Trophoblast cell (in vitro differentiated cells and primary cell): ENCODE data around the gene DENND1B.

Experiments
- DNase-seq, 2 donors: peaks; one replicate each; pipeline ENCODE4 v3.0.0-alpha.2; 2016
- H2AFZ ChIP-seq: 2 replicates; pipeline ENCODE4 v1.6.1; 2013; ENCODE audit warnings: low read length, moderate library complexity, mild to moderate bottlenecking; ENCODE audit not compliant: insufficient read depth, poor library complexity
- H2AK5ac ChIP-seq: 2 replicates; pipeline ENCODE4 v1.6.1; 2013; ENCODE audit warnings: mild to moderate bottlenecking, low read length
- H2BK120ac ChIP-seq: 2 replicates; pipeline ENCODE4 v1.6.1; 2013; ENCODE audit warnings: low read length, mild to moderate bottlenecking, moderate library complexity; ENCODE audit not compliant: insufficient read depth, poor library complexity
- H2BK12ac ChIP-seq: 2 replicates; pipeline ENCODE4 v1.6.1; 2013; ENCODE audit warnings: mild to moderate bottlenecking, low read length, moderate library complexity
- H2BK5ac ChIP-seq: 2 replicates; pipeline ENCODE4 v1.6.1; 2013; ENCODE audit warnings: low read length, low read depth, moderate library complexity, mild to moderate bottlenecking; ENCODE audit not compliant: poor library complexity
- H3K14ac ChIP-seq: 2 replicates; pipeline ENCODE4 v1.6.1; 2013; ENCODE audit warnings: mild to moderate bottlenecking, low read length
- H3K18ac ChIP-seq: 2 replicates; pipeline ENCODE4 v1.6.1; 2013; ENCODE audit warnings: mild to moderate bottlenecking, low read length
- H3K23ac ChIP-seq: 2 replicates; pipeline ENCODE4 v1.6.1; 2013; ENCODE audit warnings: low read length
- H3K27ac ChIP-seq: 2 replicates; pipeline ENCODE4 v1.5.1; 2013; ENCODE audit warnings: low read depth, mild to moderate bottlenecking, inconsistent platforms, low read length, moderate library complexity
- H3K27me3 ChIP-seq: 2 replicates; pipeline ENCODE4 v1.6.1; 2013; ENCODE audit warnings: inconsistent platforms, mild to moderate bottlenecking, low read length, moderate library complexity; ENCODE audit not compliant: insufficient read depth
- H3K36me3 ChIP-seq, 2 experiments: 1 replicate in 1 of 2; 2 replicates in 1 of 2; pipeline ENCODE4 v1.6.1; 2013; ENCODE audit warnings: low read length in 2 of 2, mild to moderate bottlenecking in 2 of 2, moderate library complexity in 1 of 2; ENCODE audit not compliant: insufficient read depth in 2 of 2, control insufficient read depth in 1 of 2
- H3K4ac ChIP-seq: 2 replicates; pipeline ENCODE4 v1.6.1; 2013; ENCODE audit warnings: low read depth, mild to moderate bottlenecking, low read length, moderate library complexity
- H3K4me1 ChIP-seq, 2 experiments: 1 replicate in 1 of 2; 2 replicates in 1 of 2; pipeline ENCODE4 v1.6.1; 2013; ENCODE audit warnings: low read length in 2 of 2, mild to moderate bottlenecking in 2 of 2, moderate library complexity in 1 of 2; ENCODE audit not compliant: insufficient read depth in 2 of 2, control insufficient read depth in 1 of 2
- H3K4me2 ChIP-seq: 2 replicates; pipeline ENCODE4 v1.6.1; 2013; ENCODE audit warnings: inconsistent platforms, mild to moderate bottlenecking, low read length, moderate library complexity
- H3K4me3 ChIP-seq: 2 replicates; pipeline ENCODE4 v1.5.1; 2013; ENCODE audit warnings: mild to moderate bottlenecking, low read depth, low read length, inconsistent platforms
- H3K79me1 ChIP-seq: one replicate; pipeline ENCODE4 v1.6.1; 2013; ENCODE audit warnings: low read length
- H3K79me2 ChIP-seq: 2 replicates; pipeline ENCODE4 v1.6.1; 2013; ENCODE audit warnings: low read length, mild to moderate bottlenecking; ENCODE audit not compliant: control insufficient read depth, insufficient read depth, poor library complexity
- H3K9ac ChIP-seq: 2 replicates; pipeline ENCODE4 v1.6.1; 2013; ENCODE audit warnings: mild to moderate bottlenecking, low read length
- H3K9me3 ChIP-seq: 2 replicates; pipeline ENCODE4 v1.6.1; 2013; ENCODE audit warnings: low read depth, mild to moderate bottlenecking, control low read depth, inconsistent platforms, low read length; ENCODE audit not compliant: insufficient read depth
- H4K12ac ChIP-seq: 2 replicates; pipeline ENCODE4 v1.6.1; 2013; ENCODE audit warnings: low read depth, mild to moderate bottlenecking, low read length, moderate library complexity
- H4K8ac ChIP-seq: 2 replicates; pipeline ENCODE4 v1.6.1; 2013; ENCODE audit warnings: low read depth, mild to moderate bottlenecking, low read length, moderate library complexity
- H4K91ac ChIP-seq: one replicate; pipeline ENCODE4 v1.6.1; 2013; ENCODE audit warnings: low read depth, mild to moderate bottlenecking, low read length, moderate library complexity
- WGBS: extraction: QIAGEN DNeasy Blood & Tissue Kit; methylation state at CpG from one replicate; pipeline ENCODE4 v1.1.7; 2013; ENCODE audit warnings: missing lambda C conversion rate; ENCODE audit not compliant: insufficient read length, insufficient coverage; ENCODE audit errors: extremely low coverage; 5-methylcytosine and 5-hydroxymethylcytosine counted together

Gene DENND1B

DNA sequence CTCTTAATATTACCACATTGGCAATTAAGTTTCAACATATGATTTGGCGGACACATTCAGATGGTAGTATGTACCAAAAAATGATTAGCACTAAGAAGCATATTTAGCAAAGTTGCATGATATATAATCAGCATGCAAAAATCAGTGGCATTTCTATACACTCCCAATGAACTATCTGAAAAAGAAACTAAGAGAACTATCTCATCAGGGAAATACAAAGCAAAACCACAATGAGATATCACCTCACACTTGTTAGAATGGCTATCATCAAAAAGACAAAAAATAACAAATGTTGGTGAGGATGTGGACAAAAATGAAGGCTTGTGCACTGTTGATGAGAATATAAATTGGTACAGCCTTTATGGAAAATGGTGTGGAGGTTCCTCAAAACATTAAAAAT, 31.4 kb upstream of the DENND1B start:
- Histone ChIP-seq H2BK5ac (no peak overlapping the region), H3K4ac (no peak overlapping the region), H3K4me1 (no peaks in the 10 kb centered on the region), H2AFZ (no peak overlapping the region), H3K14ac (no peak overlapping the region), H4K8ac (no peak overlapping the region), H3K4me2 (no peak overlapping the region), H3K18ac (no peak overlapping the region), H4K91ac (no peak overlapping the region), H3K27ac (no peak overlapping the region), H3K36me3 (no peaks in the 10 kb centered on the region), H3K27me3 (no peaks in the 10 kb centered on the region), H3K9ac (no peak overlapping the region), H3K79me2 (no peaks in the 10 kb centered on the region), H2AK5ac (no peak overlapping the region), H2BK12ac (no peak overlapping the region), H3K23ac (no peak overlapping the region), H2BK120ac (no peak overlapping the region), H3K9me3 (no peaks in the 10 kb centered on the region), H4K12ac (no peak overlapping the region), H3K79me1 (no peaks in the 10 kb centered on the region), H3K4me3 (no peak overlapping the region)
- DNase-seq, result no peak
- no CpG with 5 or more reads among the region's 1 CpG for WGBS

DNA sequence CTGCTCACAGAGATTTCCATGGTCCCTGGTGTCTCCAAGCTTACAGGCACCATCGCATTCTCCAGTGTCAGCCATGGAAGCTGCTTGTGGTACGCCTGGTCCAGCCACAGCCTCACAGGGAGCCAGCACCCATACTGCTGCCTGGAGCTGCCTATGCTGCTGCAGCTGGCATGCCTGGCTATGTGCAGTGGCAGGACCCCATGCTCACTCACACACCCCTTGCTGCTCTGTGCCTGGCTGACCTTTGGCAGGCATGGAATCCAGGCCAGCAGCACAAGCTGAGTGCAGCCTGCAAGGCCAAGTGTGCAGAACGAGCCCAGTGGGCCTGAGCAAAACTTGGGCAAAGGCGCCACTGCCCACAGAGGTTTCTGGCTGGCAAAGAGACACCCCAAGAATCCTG, 26.4 kb upstream of the DENND1B start:
- WGBS, result no CpG with 5 or more reads among the region's 4 CpGs
- H3K4ac ChIP-seq, result no peak overlapping the region

DNA sequence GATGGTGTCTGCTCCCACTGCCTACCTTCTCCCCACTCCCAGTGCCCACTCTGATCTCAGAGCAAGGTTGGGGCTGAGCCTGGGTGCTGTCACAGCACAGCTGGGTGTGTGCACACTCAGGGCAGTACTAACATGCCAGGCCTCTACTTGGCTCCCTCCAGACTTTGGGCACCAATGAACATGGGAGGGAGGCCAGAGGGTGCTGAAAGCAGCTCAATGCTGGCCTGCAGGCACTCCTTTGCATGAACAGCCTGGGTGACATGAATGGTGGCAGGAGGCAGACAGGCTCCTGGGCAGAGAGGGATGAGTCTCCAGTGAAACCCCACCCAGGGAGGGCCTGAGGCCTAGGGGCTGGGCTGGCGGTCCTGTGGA, 25.8 kb upstream of the DENND1B start:
- Histone ChIP-seq H3K9me3 (peaks cover 8% of the 10 kb centered on the region), H2BK12ac (no peak overlapping the region), H2AFZ (no peak overlapping the region), H4K8ac (no peak overlapping the region), H3K18ac (no peak overlapping the region), H3K14ac (no peak overlapping the region), H3K79me2 (no peaks in the 10 kb centered on the region), H3K36me3 (no peaks in the 10 kb centered on the region), H3K9ac (no peak overlapping the region), H2BK5ac (no peak overlapping the region), H3K27me3 (no peaks in the 10 kb centered on the region), H2BK120ac (no peak overlapping the region), H3K23ac (no peak overlapping the region), H3K79me1 (peaks cover 9% of the 10 kb centered on the region), H3K4ac (no peak overlapping the region), H3K4me2 (no peak overlapping the region), H3K4me3 (no peak overlapping the region), H4K12ac (no peak overlapping the region), H4K91ac (no peak overlapping the region), H3K27ac (no peak overlapping the region), H3K4me1 (peaks cover 13% of the 10 kb centered on the region in 2 experiments), H2AK5ac (no peak overlapping the region)
- no CpG with 5 or more reads among the region's 1 CpG for WGBS
- DNase-seq, result no peak

More for the DNA sequence above, 26.4 kb upstream of the DENND1B start:
- Histone ChIP-seq H2BK12ac (no peak overlapping the region), H3K23ac (no peak overlapping the region), H3K4me3 (peak overlapping the region; percentile 5), H3K27me3 (no peaks in the 10 kb centered on the region), H2AFZ (no peak overlapping the region), H3K9me3 (peaks cover 8% of the 10 kb centered on the region), H3K18ac (no peak overlapping the region), H3K14ac (no peak overlapping the region), H4K91ac (no peak overlapping the region), H3K36me3 (no peaks in the 10 kb centered on the region), H4K12ac (no peak overlapping the region), H4K8ac (no peak overlapping the region), H3K4me2 (no peak overlapping the region), H3K27ac (no peak overlapping the region), H3K79me2 (no peaks in the 10 kb centered on the region), H2AK5ac (no peak overlapping the region), H3K9ac (no peak overlapping the region), H3K4me1 (peaks cover 13% of the 10 kb centered on the region in 2 experiments), H2BK120ac (no peak overlapping the region), H3K79me1 (peaks cover 9% of the 10 kb centered on the region), H2BK5ac (no peak overlapping the region)
- DNase-seq, result no peak

DNA sequence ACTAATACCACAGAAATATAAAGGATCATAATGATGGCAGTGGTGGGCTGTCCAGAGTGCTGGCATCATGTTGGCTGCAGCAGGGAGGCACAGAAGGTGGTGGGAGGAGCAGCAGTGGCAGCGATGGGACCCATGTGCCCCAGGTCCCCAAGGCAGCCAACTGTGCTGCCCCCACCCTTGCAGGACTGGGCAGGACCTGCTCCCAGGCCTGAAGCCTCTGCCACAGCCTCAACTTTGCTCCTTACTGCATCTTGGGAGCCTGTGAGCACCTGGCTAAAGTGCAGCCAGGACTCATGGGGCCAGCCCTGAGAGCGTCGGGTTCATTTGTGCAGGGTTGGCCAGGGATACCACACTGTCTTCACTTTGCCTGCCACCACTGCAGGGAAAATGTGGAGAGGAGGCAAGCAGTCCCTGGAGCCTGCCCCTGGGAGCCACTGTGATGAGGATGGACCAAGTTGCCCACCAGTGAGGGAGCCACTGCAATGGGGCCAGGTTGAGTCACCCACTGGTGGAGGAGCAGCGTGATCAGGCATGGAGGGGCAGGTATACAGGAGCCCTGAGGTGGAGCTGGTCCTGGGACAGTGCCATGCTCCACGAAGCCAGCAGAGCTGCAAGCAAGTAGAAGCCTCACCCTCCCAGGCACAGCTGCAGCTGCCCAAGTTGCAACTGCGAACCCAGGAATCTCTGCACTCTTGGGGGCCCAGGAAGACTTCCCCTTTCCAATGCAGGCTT, 25.3 kb upstream of the DENND1B start:
- H2BK5ac ChIP-seq, result no peak overlapping the region
- H3K27me3 ChIP-seq, result no peaks in the 10 kb centered on the region
- H3K79me1 ChIP-seq, result peaks cover 9% of the 10 kb centered on the region
- no peak overlapping the region for H2BK12ac ChIP-seq
- no peak overlapping the region for H3K9ac ChIP-seq
- DNase-seq, result no peak
- H2AFZ ChIP-seq, result no peak overlapping the region
- H3K4ac ChIP-seq, result no peak overlapping the region
- H2AK5ac ChIP-seq, result no peak overlapping the region
- no peak overlapping the region for H4K12ac ChIP-seq
- no peak overlapping the region for H3K27ac ChIP-seq
- no peaks in the 10 kb centered on the region for H3K79me2 ChIP-seq
- H3K9me3 ChIP-seq, result peaks cover 8% of the 10 kb centered on the region
- no peak overlapping the region for H2BK120ac ChIP-seq
- no peak overlapping the region for H4K91ac ChIP-seq
- H3K4me2 ChIP-seq, result no peak overlapping the region
- no CpG with 5 or more reads among the region's 6 CpGs for WGBS
- H3K36me3 ChIP-seq, result no peaks in the 10 kb centered on the region
- no peak overlapping the region for H3K18ac ChIP-seq
- H3K23ac ChIP-seq, result no peak overlapping the region
- no peak overlapping the region for H3K4me3 ChIP-seq
- peaks cover 13% of the 10 kb centered on the region in 2 experiments for H3K4me1 ChIP-seq
- no peak overlapping the region for H4K8ac ChIP-seq
- H3K14ac ChIP-seq, result no peak overlapping the region
